ENCODE results near the gene UBQLN2. TPM values are rescaled to one million over a fixed set of nuclear protein-coding genes. Genes with fewer than 3 reads are reported as not detected.

Gene UBQLN2
- 59.7 and 62.0 TPM in 2 replicates for polyA plus RNA-seq

GRCh38 chrX:56563231-56564161, at the start of gene UBQLN2:
TSS of gene UBQLN2 (plus strand) at chrX:56563627. CDS start at chrX:56563874, 247 bp downstream.

Other genes with a start within 250 kb of the UBQLN2 start
- gene NBDY, start 165.6 kb downstream of the UBQLN2 start, polyA plus RNA-seq: 359 and 385 TPM in 2 replicates